ENCODE results near the gene PRKD2.

DNA sequence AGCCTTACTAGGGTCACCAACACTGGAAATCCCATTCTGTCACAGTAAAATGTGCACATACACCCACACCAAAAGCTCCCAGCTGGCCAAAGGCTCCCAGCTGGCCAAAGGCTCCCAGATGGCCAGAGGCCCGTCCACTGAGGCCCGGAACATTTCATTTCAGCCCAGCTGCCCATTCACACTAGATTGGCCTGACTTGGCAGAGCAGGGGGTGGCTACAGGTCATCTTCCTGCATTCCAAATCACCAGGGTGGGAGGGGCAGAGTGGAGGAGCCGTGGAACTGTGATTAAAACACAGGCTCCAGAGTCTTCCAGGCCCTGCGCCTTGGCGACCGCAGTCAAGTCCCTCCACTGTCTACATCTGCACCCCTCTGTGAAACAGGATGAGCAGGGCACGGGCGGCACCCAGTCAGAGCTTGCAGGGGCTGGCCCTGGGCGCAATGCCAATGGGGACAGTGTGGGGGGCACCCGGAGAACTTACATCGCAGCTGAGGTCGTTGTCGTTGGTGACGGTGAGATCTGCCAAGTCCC is 10.1 kb upstream of the PRKD2 start:
- TF ChIP-seq, protein P1, sequence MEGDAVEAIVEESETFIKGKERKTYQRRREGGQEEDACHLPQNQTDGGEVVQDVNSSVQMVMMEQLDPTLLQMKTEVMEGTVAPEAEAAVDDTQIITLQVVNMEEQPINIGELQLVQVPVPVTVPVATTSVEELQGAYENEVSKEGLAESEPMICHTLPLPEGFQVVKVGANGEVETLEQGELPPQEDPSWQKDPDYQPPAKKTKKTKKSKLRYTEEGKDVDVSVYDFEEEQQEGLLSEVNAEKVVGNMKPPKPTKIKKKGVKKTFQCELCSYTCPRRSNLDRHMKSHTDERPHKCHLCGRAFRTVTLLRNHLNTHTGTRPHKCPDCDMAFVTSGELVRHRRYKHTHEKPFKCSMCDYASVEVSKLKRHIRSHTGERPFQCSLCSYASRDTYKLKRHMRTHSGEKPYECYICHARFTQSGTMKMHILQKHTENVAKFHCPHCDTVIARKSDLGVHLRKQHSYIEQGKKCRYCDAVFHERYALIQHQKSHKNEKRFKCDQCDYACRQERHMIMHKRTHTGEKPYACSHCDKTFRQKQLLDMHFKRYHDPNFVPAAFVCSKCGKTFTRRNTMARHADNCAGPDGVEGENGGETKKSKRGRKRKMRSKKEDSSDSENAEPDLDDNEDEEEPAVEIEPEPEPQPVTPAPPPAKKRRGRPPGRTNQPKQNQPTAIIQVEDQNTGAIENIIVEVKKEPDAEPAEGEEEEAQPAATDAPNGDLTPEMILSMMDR (conservative IDR thresholded peaks at IDR 0.05; ENCODE audit: low read depth, low read length): no peak
- no peak for TF ChIP-seq EZH2 (IDR thresholded peaks at IDR 0.05; ENCODE audit: borderline replicate concordance, low read depth, low read length, poor library complexity, severe bottlenecking)

All from A673 (cell line).